GM13977 (cell line): Measurements from ENCODE around the gene ZNF850.
A peak's percentile ranks its signal among the peaks of the same experiment; 100 is the strongest.

ENCODE experiments used
- DNase-seq: peaks from one replicate; pipeline ENCODE4 v3.0.0; 2012; ENCODE audit warnings: low spot score
- in situ Hi-C: fragments of 300-500 bp; cut with MboI; formaldehyde crosslinking; loops from one replicate; pipeline ENCODE4 v1.12.0; 2022; ENCODE audit warnings: low sequenced_read_pairs, low pct_unique_long_range_greater_than_20kb, mixed read lengths, inconsistent platforms; ENCODE audit not compliant: unreplicated experiment
- TF ChIP-seq, protein P1 (sequence below): IDR thresholded peaks from 2 replicates; pipeline ENCODE4 v1.5.1; 2012; ENCODE audit warnings: mild to moderate bottlenecking, control low read depth; ENCODE audit not compliant: insufficient read depth; ENCODE audit errors: extremely low read depth, missing control alignments

Gene ZNF850

DNA sequence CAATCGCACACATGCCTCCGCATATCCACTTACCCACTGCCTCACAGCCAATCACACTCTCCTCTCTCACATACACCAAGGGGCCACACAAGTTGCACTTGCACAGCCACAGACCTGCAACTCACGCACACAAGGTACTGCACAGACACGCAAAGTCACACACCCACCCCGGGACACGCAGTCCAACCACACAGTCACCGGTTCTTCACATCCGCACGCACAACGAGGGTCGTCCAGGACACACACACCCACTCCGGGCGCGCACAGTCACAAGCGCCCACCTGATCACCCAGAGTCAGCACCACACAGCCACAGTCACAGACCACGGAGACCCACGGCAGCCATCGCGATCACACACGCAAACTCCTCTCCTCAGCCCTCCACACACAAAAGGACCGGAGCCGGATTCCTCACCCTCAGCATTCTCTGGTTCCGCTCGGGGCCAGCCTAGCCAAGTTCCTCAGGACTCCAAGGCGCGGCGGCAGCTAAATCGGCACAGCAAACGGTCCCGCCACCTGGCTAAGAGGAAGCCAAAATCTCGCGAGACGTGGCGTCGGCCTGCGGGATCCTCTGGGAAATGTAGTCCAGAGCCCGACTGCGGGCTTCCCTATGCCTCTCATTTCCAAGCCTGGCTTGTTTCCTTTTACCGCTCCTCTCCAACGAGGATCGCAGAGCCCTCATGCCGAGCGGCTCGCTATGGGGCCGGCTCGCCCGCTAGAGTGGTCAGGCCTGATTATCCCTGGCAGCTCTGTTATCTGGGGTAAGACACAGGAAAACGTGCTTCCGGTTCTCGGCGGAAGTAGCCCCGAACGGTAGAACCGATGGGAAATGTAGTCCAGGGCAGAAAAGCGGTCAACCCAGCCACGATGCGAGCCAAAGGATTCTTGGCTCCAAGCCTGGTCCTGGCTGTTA, at the start of gene ZNF850:
TSS of gene ZNF850 (minus strand) at position 497 of the 912 bp plus-strand sequence. CDS start 10,201 bp downstream, outside the sequence.
- TF ChIP-seq, protein P1, sequence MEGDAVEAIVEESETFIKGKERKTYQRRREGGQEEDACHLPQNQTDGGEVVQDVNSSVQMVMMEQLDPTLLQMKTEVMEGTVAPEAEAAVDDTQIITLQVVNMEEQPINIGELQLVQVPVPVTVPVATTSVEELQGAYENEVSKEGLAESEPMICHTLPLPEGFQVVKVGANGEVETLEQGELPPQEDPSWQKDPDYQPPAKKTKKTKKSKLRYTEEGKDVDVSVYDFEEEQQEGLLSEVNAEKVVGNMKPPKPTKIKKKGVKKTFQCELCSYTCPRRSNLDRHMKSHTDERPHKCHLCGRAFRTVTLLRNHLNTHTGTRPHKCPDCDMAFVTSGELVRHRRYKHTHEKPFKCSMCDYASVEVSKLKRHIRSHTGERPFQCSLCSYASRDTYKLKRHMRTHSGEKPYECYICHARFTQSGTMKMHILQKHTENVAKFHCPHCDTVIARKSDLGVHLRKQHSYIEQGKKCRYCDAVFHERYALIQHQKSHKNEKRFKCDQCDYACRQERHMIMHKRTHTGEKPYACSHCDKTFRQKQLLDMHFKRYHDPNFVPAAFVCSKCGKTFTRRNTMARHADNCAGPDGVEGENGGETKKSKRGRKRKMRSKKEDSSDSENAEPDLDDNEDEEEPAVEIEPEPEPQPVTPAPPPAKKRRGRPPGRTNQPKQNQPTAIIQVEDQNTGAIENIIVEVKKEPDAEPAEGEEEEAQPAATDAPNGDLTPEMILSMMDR = no peak
- in situ Hi-C loops = no loop called here
- DNase-seq = peak; percentile 90

DNA sequence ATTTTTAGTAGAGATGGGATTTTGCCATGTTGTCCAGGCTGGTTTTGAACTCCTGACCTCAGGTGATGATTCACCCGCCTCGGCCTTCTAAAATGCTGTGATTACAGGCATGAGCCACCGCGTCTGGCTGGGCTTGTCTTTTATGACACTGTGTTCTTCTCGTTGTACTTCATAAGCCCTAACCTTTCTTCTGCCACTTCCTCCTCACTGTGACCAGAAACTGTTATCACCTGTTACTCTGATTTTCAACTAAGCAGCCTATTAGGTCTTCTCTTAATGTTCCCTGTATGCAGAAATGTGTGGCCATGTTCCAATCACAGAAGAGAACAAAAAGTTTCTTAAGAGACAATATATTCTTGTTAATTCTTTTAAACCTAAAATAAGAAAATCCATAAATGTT, 49.2 kb upstream of the ZNF850 start:
- in situ Hi-C loops = no loop called here
- DNase-seq = no peak
- TF ChIP-seq, protein P1 = no peak

DNA sequence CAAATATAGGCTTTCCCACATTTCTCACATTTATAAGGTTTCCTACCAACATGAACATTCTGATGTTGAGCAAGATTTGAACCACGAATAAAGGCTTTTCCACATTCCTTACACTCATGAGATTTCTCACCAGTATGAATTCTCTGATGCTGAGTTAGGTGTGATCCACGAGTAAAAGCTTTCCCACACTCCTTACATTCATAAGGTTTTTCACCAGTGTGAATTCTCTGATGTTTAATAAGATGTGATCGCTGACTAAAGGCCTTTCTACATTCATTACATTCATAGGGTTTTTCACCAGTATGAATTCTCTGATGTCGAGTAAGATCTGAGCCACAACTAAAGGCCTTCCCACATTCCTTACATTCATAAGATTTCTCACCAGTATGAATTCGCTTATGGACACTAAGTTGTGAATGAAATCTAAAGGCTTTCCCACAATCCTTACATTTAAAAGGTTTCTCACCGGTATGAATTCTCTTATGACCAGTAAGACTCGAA, 46.6 kb upstream of the ZNF850 start:
- no peak for DNase-seq
- in situ Hi-C loops = no loop called here

DNA sequence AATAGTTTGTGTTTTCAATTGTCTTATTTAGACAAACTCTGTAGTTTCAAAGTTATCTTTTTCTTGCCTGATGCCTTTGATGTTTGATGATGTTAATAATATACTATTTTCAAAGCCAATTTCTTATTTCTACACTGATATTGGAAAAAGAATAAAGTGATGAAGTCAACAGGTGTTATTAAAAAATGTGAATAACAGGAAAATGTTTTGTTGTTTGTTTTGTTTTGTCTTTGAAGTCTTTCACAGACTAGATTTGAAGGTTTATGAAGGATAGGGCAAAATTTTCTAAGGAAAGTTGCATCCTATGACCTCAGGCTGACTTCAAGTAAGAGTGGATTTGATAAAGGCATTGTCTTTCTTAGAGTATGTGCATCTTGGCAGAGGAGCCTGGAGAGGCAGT, 34.4 kb upstream of the ZNF850 start:
- TF ChIP-seq, protein P1 = no peak
- DNase-seq = no peak
- in situ Hi-C loops = no loop called here

More for the DNA sequence above, 46.6 kb upstream of the ZNF850 start:
- TF ChIP-seq, protein P1 = no peak

DNA sequence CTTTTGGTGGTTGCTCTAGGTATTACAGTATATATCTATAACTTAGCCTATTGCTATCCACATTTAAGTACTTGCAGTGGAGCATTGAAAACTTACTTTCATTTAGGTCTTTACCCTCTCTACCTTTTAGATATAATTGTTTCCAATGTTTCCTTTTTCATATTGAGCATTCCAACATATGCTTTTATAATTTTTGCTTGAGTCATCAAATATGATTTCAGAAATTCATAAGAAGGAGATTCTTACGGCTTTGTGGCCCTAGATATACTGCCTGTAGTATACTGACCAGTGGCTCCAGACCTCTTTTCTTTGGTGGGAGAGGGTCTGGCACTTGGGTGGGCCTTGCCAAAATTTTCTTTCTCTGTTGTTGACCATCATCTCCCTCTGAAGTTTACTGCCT, 32.8 kb upstream of the ZNF850 start:
- TF ChIP-seq, protein P1 = no peak
- in situ Hi-C loops = no loop called here
- DNase-seq = no peak

DNA sequence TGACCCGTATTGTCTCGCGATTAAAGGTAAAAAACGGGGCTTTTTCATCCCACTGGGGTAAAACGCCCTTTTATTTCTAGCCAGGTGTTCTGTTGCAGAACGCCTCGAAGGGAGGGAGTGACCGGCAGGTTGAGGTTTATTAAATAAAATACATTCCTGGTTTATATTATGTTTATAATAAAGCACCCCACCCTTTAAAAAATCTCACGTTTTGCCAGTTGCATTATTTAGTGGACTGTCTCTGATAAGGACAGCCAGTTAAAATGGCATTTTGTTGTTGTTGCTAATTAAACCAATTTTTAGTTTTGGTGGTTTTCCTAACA, 25.1 kb upstream of the ZNF850 start:
- DNase-seq = peak; percentile 65
- in situ Hi-C loops = no loop called here
- TF ChIP-seq, protein P1 = no peak

DNA sequence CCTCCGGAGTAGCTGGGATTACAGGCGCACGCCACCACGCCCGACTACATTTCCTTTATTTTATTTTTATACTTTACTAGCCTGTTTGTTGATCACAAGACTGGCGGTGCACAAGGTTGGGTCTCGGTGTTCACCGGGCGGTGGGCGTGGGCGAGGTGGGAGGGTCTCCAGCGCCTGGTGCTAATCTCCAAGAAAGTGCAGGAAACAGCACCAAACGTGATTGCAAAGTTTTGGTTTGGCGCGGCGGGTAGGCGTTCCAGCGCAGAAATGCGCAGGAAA, 24.0 kb upstream of the ZNF850 start:
- TF ChIP-seq, protein P1 = no peak
- in situ Hi-C loops = no loop called here
- DNase-seq = no peak
